ENCODE results near the gene LAMP5.

The LAMP5 gene

GRCh38 chr20:9510911-9511310 lies 3.5 kb upstream of the LAMP5 start:
- Histone ChIP-seq H3K9me2 (replicated peaks; ENCODE audit: low read depth, low read length) (no peaks in the 10 kb centered on the region), H3F3A (ENCODE audit: low read depth) (peaks cover 21% of the 10 kb centered on the region), H3K79me2 (ENCODE audit: insufficient read depth, low read length) (peaks cover 60% of the 10 kb centered on the region), H3K36me3 (ENCODE audit: insufficient read depth, low read length) (no peaks in the 10 kb centered on the region), H3K4me1 (ENCODE audit: insufficient read depth, low read length, poor library complexity, severe bottlenecking) (peaks cover 49% of the 10 kb centered on the region), H3K27me3 (ENCODE audit: insufficient read depth, low read length, poor library complexity, severe bottlenecking) (peaks cover 11% of the 10 kb centered on the region), H3K9ac (ENCODE audit: low read depth, low read length, poor library complexity, severe bottlenecking) (peak overlapping the region; percentile 93), H3K9me3 (ENCODE audit: insufficient read depth, low read depth, low read length) (no peaks in the 10 kb centered on the region), H2AFZ (ENCODE audit: low read length) (no peak overlapping the region), H4K20me1 (ENCODE audit: insufficient read depth, low read length, poor library complexity, severe bottlenecking) (peaks cover 6% of the 10 kb centered on the region), H3K4me3 (ENCODE audit: low read length, poor library complexity, severe bottlenecking) (peak overlapping the region; percentile 80), H3K4me2 (ENCODE audit: low read depth, low read length, poor library complexity, severe bottlenecking) (peak overlapping the region; percentile 82)
- no peak for TF ChIP-seq CTCF (conservative IDR thresholded peaks at IDR 0.05; ENCODE audit: low read length)
- TF ChIP-seq EZH2phosphoT487 (IDR thresholded peaks at IDR 0.05; ENCODE audit: borderline replicate concordance): no peak

GRCh38 chr20:9514072-9514460 lies 324 bp upstream of the LAMP5 start:
- Histone ChIP-seq H3K79me2 (ENCODE audit: insufficient read depth, low read length) (peaks cover 88% of the 10 kb centered on the region), H3K4me3 (ENCODE audit: low read length, poor library complexity, severe bottlenecking) (peak overlapping the region; percentile 80), H3K9ac (ENCODE audit: low read depth, low read length, poor library complexity, severe bottlenecking) (peak overlapping the region; percentile 93), H3K4me1 (ENCODE audit: insufficient read depth, low read length, poor library complexity, severe bottlenecking) (peaks cover 64% of the 10 kb centered on the region), H3F3A (ENCODE audit: low read depth) (peaks cover 21% of the 10 kb centered on the region), H3K9me3 (ENCODE audit: insufficient read depth, low read depth, low read length) (no peaks in the 10 kb centered on the region), H3K9me2 (replicated peaks; ENCODE audit: low read depth, low read length) (no peaks in the 10 kb centered on the region), H2AFZ (ENCODE audit: low read length) (no peak overlapping the region), H3K27me3 (ENCODE audit: insufficient read depth, low read length, poor library complexity, severe bottlenecking) (peaks cover 13% of the 10 kb centered on the region), H3K4me2 (ENCODE audit: low read depth, low read length, poor library complexity, severe bottlenecking) (peak overlapping the region; percentile 82), H4K20me1 (ENCODE audit: insufficient read depth, low read length, poor library complexity, severe bottlenecking) (peaks cover 34% of the 10 kb centered on the region), H3K36me3 (ENCODE audit: insufficient read depth, low read length) (peaks cover 23% of the 10 kb centered on the region)
- TF ChIP-seq CTCF (conservative IDR thresholded peaks at IDR 0.05; ENCODE audit: low read length): no peak
- no peak for TF ChIP-seq EZH2phosphoT487 (IDR thresholded peaks at IDR 0.05; ENCODE audit: borderline replicate concordance)

GRCh38 chr20:9515214-9515585 lies 810 bp downstream of the LAMP5 start:
- no peaks in the 10 kb centered on the region for H3K9me3 ChIP-seq (ENCODE audit: insufficient read depth, low read depth, low read length)
- no peak overlapping the region for H2AFZ ChIP-seq (ENCODE audit: low read length)
- peaks cover 64% of the 10 kb centered on the region for H3K4me1 ChIP-seq (ENCODE audit: insufficient read depth, low read length, poor library complexity, severe bottlenecking)
- H3K36me3 ChIP-seq (ENCODE audit: insufficient read depth, low read length): peaks cover 35% of the 10 kb centered on the region
- no peaks in the 10 kb centered on the region for H3K9me2 ChIP-seq (replicated peaks; ENCODE audit: low read depth, low read length)
- H3K79me2 ChIP-seq (ENCODE audit: insufficient read depth, low read length): peaks cover 94% of the 10 kb centered on the region
- H3K4me3 ChIP-seq (ENCODE audit: low read length, poor library complexity, severe bottlenecking): peak overlapping the region; percentile 80
- peaks cover 45% of the 10 kb centered on the region for H4K20me1 ChIP-seq (ENCODE audit: insufficient read depth, low read length, poor library complexity, severe bottlenecking)
- no peak for TF ChIP-seq CTCF (conservative IDR thresholded peaks at IDR 0.05; ENCODE audit: low read length)
- no peak for TF ChIP-seq EZH2phosphoT487 (IDR thresholded peaks at IDR 0.05; ENCODE audit: borderline replicate concordance)
- peaks cover 13% of the 10 kb centered on the region for H3K27me3 ChIP-seq (ENCODE audit: insufficient read depth, low read length, poor library complexity, severe bottlenecking)
- peak overlapping the region; percentile 96 for H3K4me2 ChIP-seq (ENCODE audit: low read depth, low read length, poor library complexity, severe bottlenecking)
- H3F3A ChIP-seq (ENCODE audit: low read depth): peaks cover 17% of the 10 kb centered on the region
- H3K9ac ChIP-seq (ENCODE audit: low read depth, low read length, poor library complexity, severe bottlenecking): peak overlapping the region; percentile 93
